GM12873 (cell line): ENCODE measurements around the gene USP4.
A peak's percentile ranks its signal among the peaks of the same experiment; 100 is the strongest.

Source experiments
- CTCF ChIP-seq: IDR thresholded peaks from 2 replicates; pipeline ENCODE4 v1.5.1; 2012; ENCODE audit warnings: low read depth, mild to moderate bottlenecking, moderate library complexity, low read length, control low read depth; ENCODE audit not compliant: insufficient read depth; ENCODE audit errors: missing control alignments

Gene USP4

GRCh38 chr3:49253512-49253911 lies 86.3 kb downstream of the USP4 start:
- TF ChIP-seq CTCF: no peak

- no peak for TF ChIP-seq CTCF
These were observed 91.0 kb downstream of the USP4 start for GRCh38 chr3:49248840-49249227.

GRCh38 chr3:49244581-49245205 lies 95.2 kb downstream of the USP4 start:
- TF ChIP-seq CTCF: peak; percentile 16

- no peak for TF ChIP-seq CTCF
These were observed 101.4 kb downstream of the USP4 start for GRCh38 chr3:49238274-49239127.

- TF ChIP-seq CTCF: no peak
These were observed 102.5 kb downstream of the USP4 start for GRCh38 chr3:49237344-49237743.

GRCh38 chr3:49236226-49236625 lies 103.6 kb downstream of the USP4 start:
- no peak for TF ChIP-seq CTCF
